GM18505 (cell line): Measurements from ENCODE around the gene PCDH8.

Experiments used
- ATAC-seq: cut with Tn5 transposase; IDR thresholded peaks from one replicate; pipeline ENCODE4 v1.9.1; 2021; ENCODE audit not compliant: unreplicated experiment
- POLR2A ChIP-seq: IDR thresholded peaks from 4 replicates; pipeline ENCODE4 v1.6.1; 2011; ENCODE audit warnings: borderline replicate concordance; ENCODE audit not compliant: insufficient read depth, insufficient read length; ENCODE audit errors: extremely low read depth

Gene PCDH8

DNA sequence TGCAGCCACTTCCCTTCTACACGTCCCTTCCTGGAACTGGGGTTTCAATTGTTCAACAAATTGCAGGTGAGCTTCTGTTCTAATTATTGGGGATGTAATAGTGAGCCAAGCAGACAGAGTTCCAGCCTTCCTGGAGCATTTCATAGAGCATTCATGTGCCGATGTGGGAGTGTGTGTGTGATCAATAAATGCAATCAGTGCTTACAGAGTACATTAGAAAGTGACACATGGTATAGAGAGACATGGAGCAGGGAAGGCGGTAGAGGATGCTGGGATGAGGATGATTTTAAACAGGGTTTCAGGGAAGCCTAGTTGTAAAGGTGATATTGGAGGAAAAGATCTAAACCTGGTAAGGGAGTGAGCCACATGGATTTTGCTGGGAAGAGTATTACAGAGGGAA lies 21.7 kb upstream of the PCDH8 start:
- TF ChIP-seq POLR2A = no peak
- no peak for ATAC-seq

DNA sequence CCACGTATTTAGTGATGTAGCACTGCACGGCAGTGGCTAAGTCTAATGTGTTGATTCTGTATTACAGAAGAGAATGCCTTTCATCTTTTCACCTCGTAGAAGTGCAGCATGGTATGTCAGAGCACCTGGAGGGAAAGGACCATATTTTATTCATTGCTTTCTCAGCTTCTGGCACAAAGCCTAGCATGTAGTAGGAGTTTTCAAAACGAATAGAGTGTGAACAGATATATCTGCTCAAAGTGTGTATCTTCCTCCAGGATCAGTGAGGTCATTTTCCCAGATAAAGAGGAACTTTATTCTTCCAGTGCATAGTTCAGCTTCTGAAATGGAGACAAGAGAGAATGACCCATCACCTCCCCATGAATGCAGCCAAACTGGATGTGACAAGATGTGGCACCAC lies 21.2 kb upstream of the PCDH8 start:
- TF ChIP-seq POLR2A = no peak
- ATAC-seq = no peak

- no peak for TF ChIP-seq POLR2A
- no peak for ATAC-seq
These were observed 20.6 kb upstream of the PCDH8 start for GRCh38 chr13:52869050-52869449.

DNA sequence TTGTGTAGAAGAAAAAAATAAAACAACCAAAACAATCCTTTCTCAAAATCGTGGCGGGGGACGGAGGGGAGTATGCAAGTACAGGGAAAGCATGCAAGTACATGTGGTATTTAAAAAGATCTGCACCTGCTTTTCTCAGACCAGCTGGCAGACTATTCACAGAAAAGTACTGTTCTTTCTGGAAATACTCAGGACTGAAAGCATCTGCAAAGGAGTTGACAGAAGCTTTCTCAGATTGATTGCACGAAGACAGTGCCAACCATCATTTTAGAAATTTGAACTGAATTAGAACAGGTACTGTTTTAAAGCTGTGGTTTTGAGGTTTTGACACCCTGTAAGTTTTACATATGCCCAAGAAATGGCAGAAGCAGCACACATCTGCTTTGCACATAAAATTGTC lies 19.8 kb upstream of the PCDH8 start:
- no peak for ATAC-seq
- no peak for TF ChIP-seq POLR2A

DNA sequence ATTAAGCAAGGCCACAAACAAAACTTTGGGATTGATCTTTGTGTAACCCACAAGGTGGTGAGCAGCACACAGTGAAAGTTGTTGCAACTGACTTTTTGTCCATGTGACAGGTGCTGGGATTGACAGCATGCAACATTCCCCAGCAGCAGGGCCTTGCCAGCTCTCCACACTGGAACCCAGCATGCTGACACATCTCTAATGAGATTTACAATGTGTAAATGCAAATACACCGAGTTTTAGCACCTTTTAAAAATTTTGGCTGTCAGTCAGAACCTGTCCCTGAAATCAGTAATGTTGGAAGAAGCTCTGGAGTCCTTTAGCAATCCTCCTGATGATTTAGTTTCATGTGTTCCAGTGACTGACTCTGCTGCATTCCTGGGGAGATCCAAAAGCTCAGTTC lies 16.5 kb upstream of the PCDH8 start:
- TF ChIP-seq POLR2A = no peak
- no peak for ATAC-seq

DNA sequence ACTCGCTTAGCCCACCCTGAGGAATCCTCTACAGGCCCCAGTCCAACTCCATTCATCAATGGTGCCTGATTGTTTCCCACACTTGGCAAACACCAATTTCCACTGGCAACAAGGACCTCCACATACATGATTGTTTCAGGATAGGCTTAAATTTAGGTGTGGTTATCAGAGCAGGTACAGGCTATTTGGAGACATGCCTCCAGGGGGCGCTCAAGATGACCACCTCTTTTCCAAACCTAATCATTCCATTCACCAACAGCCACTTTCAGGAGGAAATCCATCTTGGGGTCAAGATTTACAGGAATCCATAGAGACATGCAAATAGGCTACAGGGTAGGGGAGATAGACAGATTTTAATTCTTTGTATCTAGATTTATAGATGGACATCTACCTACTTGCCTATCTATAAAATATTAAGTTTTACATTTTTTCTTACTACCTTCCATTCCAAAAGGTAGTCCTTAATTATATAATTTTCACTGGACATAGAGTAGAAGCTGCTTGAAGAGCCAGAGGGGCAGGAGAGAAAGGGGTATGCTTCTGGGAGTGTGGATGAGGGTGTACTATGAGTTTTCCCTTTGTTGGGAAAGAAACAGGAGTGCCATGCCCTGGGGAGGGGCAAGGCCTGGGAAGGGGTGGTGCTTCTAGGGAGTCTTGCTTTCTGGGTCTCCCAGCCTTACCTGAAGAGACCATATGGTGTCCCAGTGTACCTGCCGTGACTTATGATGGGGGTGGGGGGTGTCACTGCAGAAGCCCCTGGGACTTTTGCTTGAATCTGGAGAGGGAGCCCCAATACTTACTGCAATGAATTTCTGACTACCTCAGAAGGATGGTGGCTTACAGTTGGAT lies 14.1 kb upstream of the PCDH8 start:
- ATAC-seq = no peak
- no peak for TF ChIP-seq POLR2A

DNA sequence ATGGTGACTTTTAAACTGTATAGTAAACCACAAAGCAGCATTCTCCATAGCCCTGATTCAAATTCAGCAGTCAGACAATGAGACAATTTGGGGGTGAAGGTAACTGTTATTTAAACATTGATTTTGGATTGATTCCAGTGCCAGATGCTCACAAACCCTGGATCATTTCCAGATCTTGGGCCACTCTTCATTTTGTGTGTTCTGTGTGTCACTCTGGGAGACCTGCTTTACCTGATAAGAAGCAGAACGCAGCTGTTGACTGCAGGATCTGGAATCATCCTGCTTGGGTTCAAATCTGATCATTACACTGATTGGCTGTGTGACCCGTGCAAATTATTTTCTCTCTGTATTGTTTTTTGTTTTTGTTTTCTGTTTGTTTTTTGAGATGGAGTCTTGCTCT lies 4.0 kb upstream of the PCDH8 start:
- ATAC-seq = no peak
- TF ChIP-seq POLR2A = no peak

GRCh38 chr13:52851137-52851962 lies 2.9 kb upstream of the PCDH8 start:
- peak; percentile 79 for ATAC-seq
- peak; percentile 18 for TF ChIP-seq POLR2A

DNA sequence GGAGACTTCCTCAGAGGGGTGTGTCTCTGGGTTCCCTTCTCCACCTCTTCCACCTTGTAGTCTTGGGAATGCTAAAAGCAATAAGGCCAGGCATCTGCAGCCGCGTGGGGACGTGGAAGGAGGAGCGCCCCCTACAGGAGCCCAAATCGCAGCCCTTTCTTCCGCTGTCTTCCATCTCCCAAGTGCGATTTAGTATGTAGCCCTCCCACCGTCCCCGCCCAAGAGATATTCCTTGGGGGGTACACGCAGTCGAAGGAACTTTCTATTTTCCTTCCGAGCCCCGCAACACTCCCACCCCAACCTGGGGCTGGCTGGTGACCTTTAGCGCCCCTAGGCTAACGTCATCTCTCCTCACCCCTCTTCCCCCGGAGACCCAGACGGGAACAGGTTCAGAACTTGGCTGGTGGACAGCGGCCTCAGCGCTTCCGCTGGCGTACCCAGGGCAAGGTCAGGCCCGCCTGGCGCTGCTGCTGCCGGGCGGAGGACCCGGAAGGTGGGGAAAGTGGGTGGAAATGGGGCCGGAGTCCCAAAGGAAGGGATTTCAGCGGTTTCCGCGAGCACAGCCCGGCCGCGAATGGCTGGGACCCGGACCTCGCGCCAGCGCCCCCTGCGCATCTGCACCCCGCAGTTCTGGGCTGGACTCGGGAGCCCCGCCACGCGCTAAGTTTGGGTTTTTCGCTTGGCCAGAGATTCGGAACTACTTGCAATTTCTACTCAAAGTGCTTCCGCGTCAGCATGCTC lies 2.1 kb upstream of the PCDH8 start:
- ATAC-seq = peak; percentile 45
- peak; percentile 14 for TF ChIP-seq POLR2A

DNA sequence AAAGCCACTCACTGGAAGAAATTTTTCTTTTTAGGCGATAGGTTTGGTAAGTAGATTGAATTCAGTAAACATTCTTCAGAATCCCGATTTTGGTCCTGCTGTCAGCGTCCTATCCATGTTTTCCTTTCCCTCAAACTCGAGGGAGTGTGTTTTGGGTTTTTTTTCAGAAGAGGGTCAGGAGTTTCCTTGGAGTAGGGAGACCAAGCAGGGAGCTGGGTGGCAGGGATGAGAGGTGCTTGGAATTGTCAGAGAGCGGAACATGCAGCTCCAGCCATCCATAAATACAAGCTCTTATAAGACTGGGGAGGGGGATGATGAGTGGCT lies 1.6 kb upstream of the PCDH8 start:
- ATAC-seq = no peak
- TF ChIP-seq POLR2A = no peak

DNA sequence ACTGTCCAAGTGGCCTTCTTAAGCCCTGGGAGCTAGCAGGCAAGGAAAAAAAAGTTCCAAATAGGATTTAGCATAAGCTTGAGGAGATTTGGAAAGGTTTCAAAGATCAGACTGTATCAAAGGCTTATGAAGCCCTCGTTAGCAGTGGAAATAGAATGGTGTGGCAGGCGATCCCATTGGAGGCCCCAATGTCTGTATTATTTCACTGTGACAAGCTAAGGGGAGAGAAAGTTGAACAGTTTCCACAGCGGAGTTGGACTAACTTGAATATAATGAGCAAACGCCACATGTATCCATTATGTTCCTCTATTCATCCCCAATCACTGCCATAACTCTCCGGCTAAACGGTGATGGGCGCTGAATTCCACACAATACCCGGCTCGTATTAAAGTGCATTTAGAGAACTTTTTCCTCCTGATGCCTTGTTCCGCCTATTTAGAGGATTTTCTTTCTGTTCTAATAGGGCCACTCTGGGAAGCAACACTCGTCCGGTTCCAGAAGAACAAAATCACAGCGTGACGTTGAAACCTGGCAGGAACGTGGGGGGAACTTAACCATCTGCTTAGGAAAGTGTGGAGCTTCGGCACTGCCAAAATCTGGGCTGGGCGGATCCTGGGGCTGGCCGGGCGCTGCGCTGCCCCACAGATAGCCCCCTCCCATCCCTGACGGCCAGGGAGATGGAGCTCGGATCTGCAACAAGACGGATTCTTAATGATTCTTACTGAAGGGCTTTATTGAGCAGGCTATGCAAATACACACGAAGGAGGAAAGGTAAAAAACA lies 1.0 kb upstream of the PCDH8 start:
- TF ChIP-seq POLR2A = no peak
- no peak for ATAC-seq

DNA sequence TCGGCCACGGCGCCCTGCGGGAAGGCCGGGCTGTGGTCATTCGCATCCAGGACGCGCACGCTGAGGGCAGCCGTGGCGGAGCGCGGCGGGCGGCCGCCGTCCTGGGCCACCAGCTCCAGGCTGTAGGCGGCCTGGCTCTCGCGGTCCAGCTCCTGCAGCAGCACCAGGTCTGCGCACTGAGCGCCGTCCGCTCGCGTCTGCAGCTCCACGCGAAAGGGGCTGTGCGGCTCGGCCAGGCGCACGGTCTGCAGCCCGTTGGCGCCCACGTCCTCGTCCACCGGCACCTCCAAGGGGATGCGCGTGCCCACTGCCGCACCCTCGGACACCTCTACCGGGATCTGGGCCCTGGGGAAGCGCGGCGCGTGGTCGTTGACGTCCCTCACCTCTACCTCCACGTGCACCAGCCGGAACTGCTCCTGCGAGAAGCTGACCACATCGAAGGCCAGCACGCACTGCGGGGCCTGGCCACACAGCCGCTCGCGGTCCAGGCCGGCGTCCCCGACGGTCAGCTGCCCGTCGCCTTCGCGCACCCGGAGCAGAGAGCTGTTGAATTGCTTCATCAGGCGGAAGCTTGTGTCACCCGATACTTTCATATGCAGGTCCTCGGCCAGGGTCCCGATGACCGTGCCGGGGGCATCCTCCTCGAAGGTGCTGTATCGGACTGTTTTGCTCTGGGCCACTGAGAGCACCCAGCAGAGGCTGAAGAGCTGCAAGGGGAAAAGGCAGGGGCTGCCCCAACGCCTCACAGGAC lies 583 bp downstream of the PCDH8 start:
- no peak for TF ChIP-seq POLR2A
- no peak for ATAC-seq
